Keratinocyte (primary cell): ENCODE results near the gene P2RX3. TPM values are rescaled to one million over a fixed set of nuclear protein-coding genes. Genes with fewer than 3 reads are reported as not detected.

Experiments
- DNase-seq: peaks from one replicate; pipeline ENCODE4 v3.0.0-alpha.2; 2011; ENCODE audit warnings: low read depth, missing footprints, low spot score
- FAIRE-seq: peaks from 2 replicates; lab custom pipeline; 2011; peaks lifted over from hg19 to GRCh38; lab: Jason Lieb, UNC
- H2AFZ ChIP-seq: 2 replicates; pipeline ENCODE4 v1.6.0; 2012; ENCODE audit warnings: low read length, control low read depth, inconsistent platforms; ENCODE audit not compliant: control insufficient read depth
- H3K27ac ChIP-seq: 2 replicates; pipeline ENCODE4 v1.5.1; 2011; ENCODE audit warnings: low read length; ENCODE audit not compliant: control insufficient read depth, insufficient read depth
- H3K27me3 ChIP-seq: 3 replicates; pipeline ENCODE4 v1.6.0; 2011; ENCODE audit warnings: low read length; ENCODE audit not compliant: control insufficient read depth, insufficient read depth; ENCODE audit errors: extremely low read depth
- H3K36me3 ChIP-seq, 2 experiments: 2 replicates in 1 of 2; 3 replicates in 1 of 2; pipeline ENCODE4 v1.5.1; 2011; ENCODE audit warnings: low read length in 2 of 2, mild to moderate bottlenecking in 1 of 2; ENCODE audit not compliant: control insufficient read depth in 2 of 2, insufficient read depth in 2 of 2; ENCODE audit errors: extremely low read depth in 1 of 2
- H3K4me1 ChIP-seq: 3 replicates; pipeline ENCODE4 v1.5.1; 2011; ENCODE audit warnings: low read length; ENCODE audit not compliant: control insufficient read depth, insufficient read depth; ENCODE audit errors: extremely low read depth
- H3K4me2 ChIP-seq: 3 replicates; pipeline ENCODE4 v1.6.0; 2011; ENCODE audit warnings: low read depth, low read length; ENCODE audit not compliant: control insufficient read depth, insufficient read depth; ENCODE audit errors: extremely low read depth
- H3K4me3 ChIP-seq, 3 experiments: fragments of 200-600 bp in 1 of 3; sonication (generic) in 1 of 3; 2 replicates in 2 of 3; 3 replicates in 1 of 3; pipeline ENCODE4 v1.5.1; 2011 to 2016; ENCODE audit warnings: low read length in 3 of 3, mild to moderate bottlenecking in 3 of 3, control low read depth in 2 of 3, inconsistent platforms in 1 of 3, low read depth in 1 of 3, mixed read lengths in 1 of 3, mixed run types in 1 of 3, moderate library complexity in 1 of 3; ENCODE audit not compliant: control insufficient read depth in 2 of 3, insufficient read depth in 2 of 3; ENCODE audit errors: extremely low read depth in 1 of 3
- H3K79me2 ChIP-seq: 2 replicates; pipeline ENCODE4 v1.6.0; 2012; ENCODE audit warnings: low read length; ENCODE audit not compliant: control insufficient read depth, insufficient read depth
- H3K9ac ChIP-seq: 3 replicates; pipeline ENCODE4 v1.6.0; 2011; ENCODE audit warnings: low read length; ENCODE audit not compliant: control insufficient read depth, insufficient read depth; ENCODE audit errors: extremely low read depth
- H3K9me1 ChIP-seq: 3 replicates; pipeline ENCODE4 v1.6.0; 2011; ENCODE audit warnings: low read length; ENCODE audit not compliant: control insufficient read depth, insufficient read depth; ENCODE audit errors: extremely low read depth
- H3K9me3 ChIP-seq: 2 replicates; pipeline ENCODE4 v1.5.1; 2012; ENCODE audit warnings: low read depth, low read length; ENCODE audit not compliant: control insufficient read depth
- H4K20me1 ChIP-seq: 3 replicates; pipeline ENCODE4 v1.6.0; 2011; ENCODE audit warnings: low read length; ENCODE audit not compliant: control insufficient read depth, insufficient read depth; ENCODE audit errors: extremely low read depth
- CTCF ChIP-seq, 3 experiments: IDR thresholded peaks in 1 of 3; conservative IDR thresholded peaks in 1 of 3; optimal IDR thresholded peaks in 1 of 3; 2 replicates in 2 of 3; 3 replicates in 1 of 3; pipeline versions ENCODE3 to v1.5.1; 2011; ENCODE audit warnings: low read length in 3 of 3, mild to moderate bottlenecking in 3 of 3, moderate library complexity in 2 of 3, control low read depth in 1 of 3, inconsistent platforms in 1 of 3; ENCODE audit not compliant: insufficient read depth in 2 of 3; ENCODE audit errors: extremely low read depth in 1 of 3
- EZH2 ChIP-seq: IDR thresholded peaks from one replicate; pipeline ENCODE4 v1.6.1; 2012; ENCODE audit warnings: inconsistent platforms, mild to moderate bottlenecking, low read length, moderate library complexity
- dilution Hi-C: fragments of 300-500 bp; cut with MboI; formaldehyde crosslinking; loops from one replicate; pipeline ENCODE4 v1.7.0; 2020; ENCODE audit warnings: low sequenced_read_pairs; ENCODE audit not compliant: extremely low pct_ligation_motif_present
- polyA plus RNA-seq, 5 experiments: library from polyadenylated mRNA; depleted of rRNA in 3 of 5; stranded (reverse) in 3 of 5; stranded (forward) in 1 of 5; unstranded in 1 of 5; fragments of >200 nt; gene quantifications; 1 replicate in 1 of 5; 2 replicates in 3 of 5; 3 replicates in 1 of 5; pipeline versions ENCODE4 v1.2.1 to v1.2.3, GENCODE V29; 2011 to 2012; ENCODE audit warnings: missing spikeins in 2 of 5, low read depth in 1 of 5, low replicate concordance in 1 of 5

Gene P2RX3
- polyA plus RNA-seq, 1 donor (not counting 4 experiments of a cell fraction or from before 2014, with no cell fraction given), result not detected

GRCh38 chr11:57348052-57348451 is 9.9 kb downstream of the P2RX3 start:
- H3K4me2 ChIP-seq, result no peak overlapping the region
- no peak overlapping the region for H3K9ac ChIP-seq
- no peak for DNase-seq
- H3K9me3 ChIP-seq, result no peaks in the 10 kb centered on the region
- FAIRE-seq, result no peak
- H4K20me1 ChIP-seq, result no peaks in the 10 kb centered on the region
- no peaks in the 10 kb centered on the region for H3K79me2 ChIP-seq
- no peaks in the 10 kb centered on the region for H3K9me1 ChIP-seq
- no peak overlapping the region for H3K27ac ChIP-seq
- no peak overlapping the region for H2AFZ ChIP-seq
- no peaks in the 10 kb centered on the region for H3K27me3 ChIP-seq
- no peak for TF ChIP-seq CTCF (optimal IDR thresholded peaks at IDR 0.05 in 1 of 3, IDR thresholded peaks at IDR 0.05 in 1 of 3, conservative IDR thresholded peaks at IDR 0.05 in 1 of 3; ENCODE audit: extremely low read depth in 1 of 3, insufficient read depth in 2 of 3, low read length in 3 of 3)
- TF ChIP-seq EZH2, result no peak
- dilution Hi-C loops, result no loop called here
- no peaks in the 10 kb centered on the region for H3K4me1 ChIP-seq
- H3K36me3 ChIP-seq, result no peaks in the 10 kb centered on the region
- no peak overlapping the region for H3K4me3 ChIP-seq

- Histone ChIP-seq H3K27ac (no peak overlapping the region), H3K9ac (no peak overlapping the region)
Measured at GRCh38 chr11:57348636-57349313, 10.6 kb downstream of the P2RX3 start.

More at GRCh38 chr11:57348636-57349313, 10.6 kb downstream of the P2RX3 start:
- Histone ChIP-seq H3K9me3 (no peaks in the 10 kb centered on the region), H3K79me2 (no peaks in the 10 kb centered on the region), H4K20me1 (no peaks in the 10 kb centered on the region), H2AFZ (no peak overlapping the region), H3K27me3 (no peaks in the 10 kb centered on the region), H3K4me2 (no peak overlapping the region), H3K4me1 (no peaks in the 10 kb centered on the region), H3K9me1 (no peaks in the 10 kb centered on the region), H3K4me3 (no peak overlapping the region), H3K36me3 (no peaks in the 10 kb centered on the region)
- no peak for TF ChIP-seq CTCF (optimal IDR thresholded peaks at IDR 0.05 in 1 of 3, IDR thresholded peaks at IDR 0.05 in 1 of 3, conservative IDR thresholded peaks at IDR 0.05 in 1 of 3; ENCODE audit: extremely low read depth in 1 of 3, insufficient read depth in 2 of 3, low read length in 3 of 3)
- dilution Hi-C loops, result no loop called here
- DNase-seq (no peak), FAIRE-seq (no peak)
